Body of pancreas (tissue), 4 donors: ENCODE results near the gene DARS1. TPM values are rescaled to one million over a fixed set of nuclear protein-coding genes. Genes with fewer than 3 reads are reported as not detected.

Source experiments
- ATAC-seq: fragments of 150-250 bp; one replicate; pipeline ENCODE4 v1.9.1; 2016
- DNase-seq, 4 donors: peaks; one replicate each; pipeline ENCODE4 v3.0.0-alpha.2; 2019
- H3K27ac ChIP-seq, 4 donors: fragments of 200-600 bp; sonication (generic); 1 replicate in 3 of 4; 2 replicates in 1 of 4; pipeline versions ENCODE4 v1.5.1 to v1.6.1; 2016 to 2019; ENCODE audit warnings: mild to moderate bottlenecking in 1 of 4, mixed read lengths in 1 of 4, moderate library complexity in 1 of 4
- H3K27me3 ChIP-seq, 2 donors: fragments of 200-600 bp; sonication (generic); one replicate each; pipeline ENCODE4 v1.6.0; 2016; ENCODE audit warnings: mild to moderate bottlenecking in 1 of 2
- H3K36me3 ChIP-seq, 2 donors: fragments of 200-600 bp; sonication (generic); replicated peaks in 1 of 2; 2 replicates each; pipeline ENCODE4 v1.5.1; 2016; ENCODE audit warnings: low read depth in 2 of 2; ENCODE audit not compliant: insufficient read depth in 1 of 2
- H3K4me1 ChIP-seq: fragments of 200-600 bp; sonication (generic); one replicate; pipeline ENCODE4 v1.6.0; 2016
- H3K4me3 ChIP-seq, 2 donors: fragments of 200-600 bp; sonication (generic); 1 replicate in 1 of 2; 2 replicates in 1 of 2; pipeline ENCODE4 v1.5.1; 2016 to 2019
- H3K9me3 ChIP-seq, 3 donors: fragments of 200-600 bp; sonication (generic); 1 replicate in 2 of 3; 2 replicates in 1 of 3; pipeline ENCODE4 v1.5.1; 2016
- POLR2A ChIP-seq, 3 donors: fragments of 450-650 bp; IDR thresholded peaks; one replicate each; pipeline ENCODE4 v1.6.1; 2016; ENCODE audit warnings: antibody characterized with exemption in 3 of 3, mild to moderate bottlenecking in 2 of 3
- WGBS, 2 donors: methylation state at CpG; one replicate each; pipeline ENCODE4 v1.1.5; 2017; 5-methylcytosine and 5-hydroxymethylcytosine counted together
- intact Hi-C: fragments of 100-400 bp; cut with DNase I; formaldehyde crosslinking; loops from one replicate; pipeline ENCODE4 v1.15.1; 2023
- total RNA-seq, 2 donors: library from RNA; depleted of rRNA; stranded (reverse); fragments of >200 nt; gene quantifications; one replicate each; pipeline ENCODE4 v1.1.0, GENCODE V29; 2016
- TF ChIP-seq, protein P1 (sequence below), 7 experiments: fragments of 450-650 bp in 4 of 7; fragments of 200-600 bp in 3 of 7; sonication (generic) in 3 of 7; IDR thresholded peaks; one replicate each; pipeline ENCODE4 v1.5.1; 2016 to 2019; ENCODE audit warnings: antibody characterized with exemption in 7 of 7

DARS1 gene
- total RNA-seq, 2 donors from 2014 or later = 22.1 to 29.3 TPM

DNA sequence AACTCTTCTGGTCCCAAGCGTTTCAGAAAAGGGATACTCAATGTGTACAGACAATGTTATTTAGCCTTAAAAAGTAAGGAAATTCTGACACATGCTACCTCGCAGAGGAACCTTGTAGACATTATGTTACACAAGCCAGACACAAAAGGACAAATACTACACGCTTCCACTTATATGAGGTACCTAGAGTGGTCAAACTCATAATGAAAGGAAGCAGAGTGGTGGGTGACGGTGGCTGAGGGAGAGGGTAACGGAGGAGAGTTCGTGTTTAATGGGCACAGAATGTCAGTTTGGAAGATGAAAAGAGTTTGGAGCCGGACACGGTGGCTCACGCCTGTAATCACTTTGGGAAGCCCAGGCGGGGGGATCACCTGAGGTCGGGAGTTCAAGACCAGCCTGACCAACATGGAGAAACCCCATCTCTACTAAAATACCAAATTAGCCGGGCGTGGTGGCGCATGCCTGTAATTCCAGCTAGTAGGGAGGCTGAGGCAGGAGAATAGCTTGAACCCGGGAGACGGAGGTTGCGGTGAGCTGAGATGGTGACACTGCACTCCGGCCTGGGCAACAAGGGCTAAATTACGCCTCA, 110.6 kb downstream of the DARS1 start:
- Histone ChIP-seq H3K27me3 (no peaks in the 10 kb centered on the region), H3K4me1 (peaks cover 15% of the 10 kb centered on the region), H3K27ac (no peak overlapping the region), H3K4me3 (no peak overlapping the region), H3K9me3 (no peaks in the 10 kb centered on the region), H3K36me3 (peaks cover 0 to 2% of the 10 kb centered on the region in 2 donors)
- DNase-seq (no peak), ATAC-seq (no peak)
- TF ChIP-seq, protein P1, sequence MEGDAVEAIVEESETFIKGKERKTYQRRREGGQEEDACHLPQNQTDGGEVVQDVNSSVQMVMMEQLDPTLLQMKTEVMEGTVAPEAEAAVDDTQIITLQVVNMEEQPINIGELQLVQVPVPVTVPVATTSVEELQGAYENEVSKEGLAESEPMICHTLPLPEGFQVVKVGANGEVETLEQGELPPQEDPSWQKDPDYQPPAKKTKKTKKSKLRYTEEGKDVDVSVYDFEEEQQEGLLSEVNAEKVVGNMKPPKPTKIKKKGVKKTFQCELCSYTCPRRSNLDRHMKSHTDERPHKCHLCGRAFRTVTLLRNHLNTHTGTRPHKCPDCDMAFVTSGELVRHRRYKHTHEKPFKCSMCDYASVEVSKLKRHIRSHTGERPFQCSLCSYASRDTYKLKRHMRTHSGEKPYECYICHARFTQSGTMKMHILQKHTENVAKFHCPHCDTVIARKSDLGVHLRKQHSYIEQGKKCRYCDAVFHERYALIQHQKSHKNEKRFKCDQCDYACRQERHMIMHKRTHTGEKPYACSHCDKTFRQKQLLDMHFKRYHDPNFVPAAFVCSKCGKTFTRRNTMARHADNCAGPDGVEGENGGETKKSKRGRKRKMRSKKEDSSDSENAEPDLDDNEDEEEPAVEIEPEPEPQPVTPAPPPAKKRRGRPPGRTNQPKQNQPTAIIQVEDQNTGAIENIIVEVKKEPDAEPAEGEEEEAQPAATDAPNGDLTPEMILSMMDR (IDR thresholded peaks at IDR 0.05) = no peak
- no peak for TF ChIP-seq POLR2A (IDR thresholded peaks at IDR 0.05)
- 77 to 84% methylated on average over 19 of the region's 19 CpGs for WGBS, 2 donors
- intact Hi-C loops = no loop called here

DNA sequence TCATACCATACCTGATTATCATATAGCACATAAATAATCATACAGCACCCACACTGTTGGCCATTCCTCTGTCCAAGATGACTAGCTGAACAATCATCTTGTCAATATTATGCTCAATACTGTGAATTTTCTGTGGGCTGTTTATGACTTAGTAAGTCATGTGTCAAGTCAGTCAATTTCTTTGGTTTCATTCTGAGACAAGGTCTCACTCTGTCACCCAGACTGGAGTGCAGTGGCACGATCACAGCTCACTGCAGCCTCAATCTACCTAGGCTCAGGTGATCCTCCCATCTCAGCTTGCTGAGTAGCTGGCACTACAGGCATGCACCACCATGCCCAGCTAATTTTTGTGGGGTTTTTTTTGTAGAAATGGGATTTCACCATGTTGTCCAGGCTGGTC, 114.9 kb downstream of the DARS1 start:
- Histone ChIP-seq H3K4me3 (no peak overlapping the region), H3K9me3 (no peaks in the 10 kb centered on the region), H3K4me1 (peaks cover 9% of the 10 kb centered on the region), H3K27ac (no peak overlapping the region), H3K27me3 (no peaks in the 10 kb centered on the region), H3K36me3 (peaks cover 0 to 7% of the 10 kb centered on the region in 2 donors)
- ATAC-seq (no peak), DNase-seq (no peak)
- TF ChIP-seq POLR2A (IDR thresholded peaks at IDR 0.05) = no peak
- WGBS, 2 donors = 54 to 100% methylated on average over 1 of the region's 1 CpG
- intact Hi-C loops = no loop called here

DNA sequence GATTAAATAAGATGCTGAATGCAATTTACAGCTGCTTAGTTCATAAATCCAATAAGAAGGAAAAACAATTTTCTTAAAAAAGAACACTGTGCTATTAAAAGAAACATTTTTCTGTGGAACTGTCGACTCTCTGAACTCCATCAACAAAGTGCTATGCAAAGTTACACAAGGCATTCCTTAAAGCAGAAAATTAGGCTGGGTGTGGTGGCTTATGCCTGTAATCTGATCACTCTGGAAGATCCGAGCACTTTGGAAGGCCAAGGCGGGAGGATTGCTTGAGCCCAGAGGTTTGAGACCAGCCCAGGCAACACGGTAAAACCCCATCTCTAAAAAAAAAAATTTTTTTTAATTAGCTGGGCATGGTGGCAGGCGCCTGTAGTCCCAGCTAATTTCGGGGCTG, 122.2 kb downstream of the DARS1 start:
- no peak overlapping the region for H3K27ac ChIP-seq
- no peak overlapping the region for H3K4me3 ChIP-seq
- WGBS, 2 donors = 83 to 91% methylated on average over 6 of the region's 6 CpGs
- no peaks in the 10 kb centered on the region for H3K9me3 ChIP-seq
- no peaks in the 10 kb centered on the region for H3K4me1 ChIP-seq
- H3K27me3 ChIP-seq = no peaks in the 10 kb centered on the region
- no peak for DNase-seq
- TF ChIP-seq, protein P1 (IDR thresholded peaks at IDR 0.05) = no peak
- TF ChIP-seq POLR2A (IDR thresholded peaks at IDR 0.05) = no peak
- ATAC-seq = no peak
- intact Hi-C loops = no loop called here
- H3K36me3 ChIP-seq = peaks cover 0 to 2% of the 10 kb centered on the region in 2 donors

DNA sequence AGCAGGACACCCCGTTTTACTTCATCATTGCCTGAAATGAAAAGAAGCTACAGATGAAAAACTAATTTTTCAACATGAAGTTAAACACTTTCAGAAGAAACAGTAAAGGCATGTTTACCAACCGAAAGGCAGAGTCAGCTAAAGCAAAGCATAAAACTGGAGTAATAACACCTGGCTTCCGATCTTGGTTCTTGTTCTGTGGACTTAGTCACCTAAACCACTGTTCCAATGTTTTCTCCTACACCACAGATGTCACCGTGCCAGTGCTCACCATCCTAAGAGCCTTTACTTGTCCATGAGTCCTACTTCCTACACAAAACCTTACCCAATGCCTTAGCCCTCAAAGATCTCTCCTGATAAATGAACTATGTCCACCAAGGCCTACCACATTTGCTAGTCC, 122.7 kb downstream of the DARS1 start:
- DNase-seq = no peak
- Histone ChIP-seq H3K36me3 (peaks cover 0 to 3% of the 10 kb centered on the region in 2 donors), H3K27me3 (no peaks in the 10 kb centered on the region), H3K9me3 (no peaks in the 10 kb centered on the region), H3K4me1 (no peaks in the 10 kb centered on the region), H3K27ac (no peak overlapping the region), H3K4me3 (no peak overlapping the region)
- no peak for ATAC-seq
- intact Hi-C loops = no loop called here
- 89 to 90% methylated on average over 4 of the region's 4 CpGs for WGBS, 2 donors
- TF ChIP-seq, protein P1 (IDR thresholded peaks at IDR 0.05) = no peak
- TF ChIP-seq POLR2A (IDR thresholded peaks at IDR 0.05) = no peak

Other genes with a start within 250 kb of the DARS1 start
- gene UBXN4, start 243.8 kb downstream of the DARS1 start, total RNA-seq = 10 to 100 TPM; 55.7 to 70.3 TPM
- gene LCT, start 148.4 kb downstream of the DARS1 start, total RNA-seq = not detected
- gene MCM6, start 109.2 kb downstream of the DARS1 start, total RNA-seq = 1 to 10 TPM; 1.0 to 4.9 TPM
- 10 to 100 TPM in 1 of 2 donors, under 1 TPM in 1; 0.33 to 10.6 TPM for gene CXCR4, start 132.5 kb upstream of the DARS1 start, total RNA-seq